Fibroblast of skin of abdomen (primary cell): Measurements from ENCODE around the gene KMT2A.

Experiments used
- DNase-seq: peaks from one replicate; pipeline ENCODE4 v3.0.0-alpha.2; 2013

KMT2A gene

DNA sequence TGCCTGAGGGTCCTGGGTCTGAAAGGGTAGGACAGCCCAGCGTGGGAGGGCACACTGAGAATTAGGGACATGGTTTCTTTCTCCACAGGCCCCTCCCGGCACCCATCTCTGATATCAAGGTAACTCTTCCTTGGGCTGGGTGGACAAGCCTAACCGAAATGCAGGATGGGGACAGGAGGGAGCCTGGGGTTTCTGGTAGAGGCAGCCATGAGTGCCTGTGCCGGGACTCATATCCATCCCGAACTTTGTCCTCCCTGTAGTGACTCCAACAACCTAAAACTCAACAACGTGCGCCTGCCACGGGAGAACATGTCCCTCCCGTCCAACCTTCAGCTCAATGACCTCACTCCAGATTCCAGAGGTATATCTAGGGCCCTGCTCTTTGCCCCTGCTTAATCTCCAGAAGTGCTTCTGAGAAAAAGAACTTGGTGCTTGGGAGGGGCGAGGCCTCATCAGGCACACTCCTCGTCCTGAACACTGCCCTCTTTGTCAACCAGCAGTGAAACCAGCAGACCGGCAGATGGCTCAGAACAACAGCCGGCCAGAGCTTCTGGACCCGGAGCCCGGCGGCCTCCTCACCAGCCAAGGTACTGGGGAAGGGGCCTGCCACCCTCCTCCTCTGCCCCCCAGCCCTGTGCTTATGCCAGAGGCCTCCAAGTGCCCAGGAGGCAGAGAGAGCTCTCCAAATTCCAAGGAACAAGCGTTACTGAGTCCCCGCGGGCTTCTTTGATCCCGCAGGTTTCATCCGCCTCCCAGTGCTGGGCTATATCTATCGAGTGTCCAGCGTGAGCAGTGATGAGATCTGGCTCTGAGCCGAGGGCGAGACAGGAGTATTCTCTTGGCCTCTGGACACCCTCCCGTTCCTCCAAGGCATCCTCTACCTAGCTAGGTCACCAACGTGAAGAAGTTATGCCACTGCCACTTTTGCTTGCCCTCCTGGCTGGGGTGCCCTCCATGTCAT, 97.8 kb downstream of the KMT2A start:
- DNase-seq = no peak

DNA sequence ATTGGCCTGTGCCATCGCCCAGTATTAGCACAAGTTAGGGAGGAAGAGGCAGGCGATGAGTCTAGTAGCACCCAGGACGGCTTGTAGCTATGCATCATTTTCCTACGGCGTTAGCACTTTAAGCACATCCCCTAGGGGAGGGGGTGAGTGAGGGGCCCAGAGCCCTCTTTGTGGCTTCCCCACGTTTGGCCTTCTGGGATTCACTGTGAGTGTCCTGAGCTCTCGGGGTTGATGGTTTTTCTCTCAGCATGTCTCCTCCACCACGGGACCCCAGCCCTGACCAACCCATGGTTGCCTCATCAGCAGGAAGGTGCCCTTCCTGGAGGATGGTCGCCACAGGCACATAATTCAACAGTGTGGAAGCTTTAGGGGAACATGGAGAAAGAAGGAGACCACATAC, 99.0 kb downstream of the KMT2A start:
- no peak for DNase-seq

DNA sequence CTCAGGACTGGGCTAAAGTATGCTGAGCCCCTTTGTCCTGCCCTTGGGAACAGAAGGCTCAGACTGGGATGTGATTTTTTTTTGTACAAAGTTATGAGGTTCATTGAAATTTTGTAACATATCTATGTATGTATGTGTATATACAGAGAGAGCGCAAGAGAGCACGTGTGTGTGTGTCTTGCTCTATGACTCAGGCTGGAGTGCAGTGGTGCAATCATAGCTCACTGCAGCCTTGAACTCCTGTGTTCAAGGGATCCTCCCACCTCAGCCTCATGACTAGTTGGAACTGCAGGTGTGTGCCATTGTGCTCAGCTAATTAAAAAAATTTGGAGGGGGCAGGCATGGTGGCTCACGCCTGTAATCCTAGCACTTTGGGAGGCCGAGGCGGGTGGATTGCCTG, 100.4 kb downstream of the KMT2A start:
- DNase-seq = no peak

DNA sequence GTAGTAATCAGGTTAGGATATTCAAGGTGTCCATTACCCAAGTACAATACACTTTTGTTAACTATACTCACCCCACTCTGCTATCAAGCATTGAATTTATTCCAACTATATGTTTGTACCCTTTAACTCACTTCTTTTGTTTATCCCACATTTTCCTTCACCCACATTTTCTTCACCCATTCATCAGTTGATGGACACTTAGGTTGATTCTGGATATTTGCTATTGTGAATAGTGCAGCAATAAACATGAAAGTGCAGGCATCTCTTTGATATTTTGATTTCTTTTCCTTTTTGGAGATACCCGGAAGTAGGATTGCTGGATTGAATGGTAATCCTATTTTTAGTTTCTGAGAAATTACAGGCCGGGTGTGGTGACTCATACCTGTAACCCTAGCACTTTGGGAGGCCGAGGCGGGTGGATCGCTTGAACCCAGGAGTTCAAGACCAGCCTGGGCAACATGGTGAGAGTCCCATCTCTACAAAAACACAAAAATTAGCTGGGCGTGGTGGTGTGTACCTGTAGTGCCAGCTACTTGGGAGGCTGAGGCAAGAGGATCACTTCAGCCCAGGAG, 101.2 kb downstream of the KMT2A start:
- DNase-seq = no peak

DNA sequence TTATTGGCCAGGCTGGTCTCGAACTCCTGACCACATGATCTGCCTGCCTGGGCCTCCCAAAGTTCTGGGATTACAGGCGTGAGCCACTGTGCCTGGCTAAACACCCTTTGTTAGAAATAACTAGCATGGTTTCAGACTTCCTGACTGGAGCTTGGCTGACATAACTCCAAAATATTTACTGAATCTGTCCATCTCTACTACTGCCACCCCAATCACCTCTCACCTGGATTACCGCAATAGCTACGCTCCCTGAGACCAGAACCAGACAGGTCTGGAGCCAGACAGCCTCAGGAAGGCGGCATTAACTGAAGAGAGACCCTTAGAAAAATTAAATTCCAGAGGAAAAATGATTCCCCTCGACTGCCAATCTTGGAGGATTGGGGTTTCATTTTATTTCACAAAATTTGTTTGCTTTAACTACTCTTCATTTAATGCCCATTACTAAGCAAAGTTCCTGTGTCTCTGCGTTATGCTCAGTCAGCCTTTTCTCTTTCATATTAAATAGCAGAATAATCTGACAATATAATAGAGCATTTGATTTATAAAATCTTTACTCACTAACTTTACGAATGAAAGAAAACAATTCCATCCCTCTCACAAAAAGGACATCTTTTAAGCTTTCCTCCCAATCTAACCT, 107.8 kb downstream of the KMT2A start:
- DNase-seq = no peak

DNA sequence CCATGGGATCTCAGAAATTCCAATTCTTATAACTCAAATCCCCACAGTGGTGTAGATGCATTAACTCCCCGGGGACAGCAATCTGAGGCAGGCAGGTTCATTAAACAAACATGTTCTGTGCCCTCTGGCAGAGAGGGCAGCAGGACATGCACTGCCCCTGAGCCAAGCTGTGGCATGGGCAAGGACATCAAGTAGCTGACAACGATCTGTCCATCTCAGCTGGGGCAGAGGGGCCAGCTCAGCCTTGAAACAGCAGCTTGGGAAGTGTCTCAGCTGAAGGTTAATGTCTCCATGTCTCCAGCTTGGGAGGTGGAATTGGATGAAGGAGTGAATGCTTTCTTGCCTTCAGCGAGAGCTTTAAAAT, 108.3 kb downstream of the KMT2A start:
- no peak for DNase-seq

DNA sequence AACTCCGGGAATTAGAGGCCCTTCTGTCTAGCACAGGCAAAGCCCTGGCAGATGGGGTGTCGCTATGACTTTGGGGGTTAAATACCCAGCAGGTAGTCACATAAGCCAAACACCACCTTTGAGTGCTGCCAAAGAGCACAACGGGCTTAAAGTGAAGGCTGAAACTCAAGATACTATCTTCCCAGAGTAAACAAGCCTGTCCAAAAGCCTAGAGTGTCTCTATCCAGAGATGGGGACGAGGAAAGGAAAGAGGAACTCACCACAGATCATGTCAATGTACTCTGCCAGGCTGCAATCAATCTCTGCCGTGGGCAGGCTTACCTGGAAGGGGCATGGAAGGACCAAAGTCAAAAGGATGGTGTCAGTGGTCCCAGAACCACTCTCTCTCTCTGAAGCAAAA, 109.2 kb downstream of the KMT2A start:
- no peak for DNase-seq

DNA sequence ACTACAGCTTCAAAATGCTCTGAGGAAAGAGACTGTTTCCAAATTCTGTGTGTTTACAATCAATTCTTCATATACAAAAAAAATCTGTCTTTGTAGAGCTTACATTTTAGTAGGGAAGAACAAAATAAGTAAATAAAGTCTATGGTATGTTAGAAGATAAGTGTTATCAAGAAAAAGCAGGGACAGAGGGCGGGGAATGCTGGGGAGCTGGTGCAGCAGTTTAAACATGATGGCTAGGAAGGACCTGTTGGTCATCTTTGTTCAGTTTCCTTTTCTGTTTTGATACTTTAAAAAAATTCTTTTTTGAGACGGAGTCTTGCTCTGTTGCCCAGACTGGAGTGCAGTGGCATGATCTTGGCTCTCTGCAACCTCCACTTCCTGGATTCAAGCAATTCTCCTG, 110.8 kb downstream of the KMT2A start:
- DNase-seq = no peak

DNA sequence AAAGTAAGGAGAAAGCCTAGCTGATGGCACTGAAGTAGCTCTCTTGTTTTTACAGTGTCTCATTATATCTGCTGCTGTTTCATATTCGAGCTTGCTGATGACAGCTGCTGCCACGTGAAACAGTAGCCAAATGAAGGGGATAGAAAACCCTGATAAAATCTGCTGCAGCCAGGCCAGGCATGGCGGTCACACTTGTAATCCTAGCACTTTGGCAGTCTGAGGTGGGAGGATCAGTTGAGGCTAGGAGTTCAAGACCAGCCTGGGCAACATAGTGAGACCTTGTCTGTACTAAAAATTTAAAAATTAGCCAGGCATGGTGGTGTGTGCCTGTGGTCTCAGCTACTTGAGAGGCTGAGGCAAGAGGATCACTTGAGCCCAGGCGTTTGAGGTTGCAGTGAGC, 116.0 kb downstream of the KMT2A start:
- no peak for DNase-seq

DNA sequence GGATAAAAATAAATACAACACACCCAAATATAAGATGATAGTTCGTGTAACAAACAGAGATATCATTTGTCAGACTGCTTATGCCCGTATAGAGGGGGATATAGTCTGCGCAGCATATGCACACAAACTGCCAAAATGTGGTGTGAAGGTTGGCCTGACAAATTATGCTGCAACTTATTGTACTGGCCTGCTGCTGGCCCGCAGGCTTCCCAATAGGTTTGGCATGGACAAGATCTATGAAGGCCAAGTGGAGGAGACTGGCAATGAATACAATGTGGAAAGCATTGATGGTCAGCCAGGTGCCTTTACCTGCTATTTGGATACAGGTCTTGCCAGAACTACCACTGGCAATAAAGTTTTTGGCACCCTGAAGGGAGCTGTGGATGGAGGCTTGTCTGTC, 124.5 kb downstream of the KMT2A start:
- DNase-seq = no peak

DNA sequence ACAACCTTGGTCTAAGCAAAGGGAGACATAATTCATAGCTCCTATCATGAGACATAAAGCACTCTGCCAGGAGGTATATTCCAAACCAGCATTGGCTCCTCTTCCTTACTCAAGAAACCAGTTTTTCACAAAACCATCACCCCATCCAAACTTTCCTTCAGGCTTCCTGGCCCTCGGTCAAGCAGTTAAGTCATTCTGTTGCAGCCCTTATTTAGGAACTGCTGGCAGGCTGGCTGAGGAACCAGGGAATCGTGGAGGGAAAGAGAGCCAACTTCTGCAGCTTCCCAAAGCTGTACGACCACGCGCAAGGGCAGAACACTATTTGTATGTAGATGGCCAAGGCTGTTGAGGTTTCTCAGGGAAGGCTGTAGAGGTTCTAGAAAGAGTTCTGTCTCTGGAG, 128.8 kb downstream of the KMT2A start:
- no peak for DNase-seq

DNA sequence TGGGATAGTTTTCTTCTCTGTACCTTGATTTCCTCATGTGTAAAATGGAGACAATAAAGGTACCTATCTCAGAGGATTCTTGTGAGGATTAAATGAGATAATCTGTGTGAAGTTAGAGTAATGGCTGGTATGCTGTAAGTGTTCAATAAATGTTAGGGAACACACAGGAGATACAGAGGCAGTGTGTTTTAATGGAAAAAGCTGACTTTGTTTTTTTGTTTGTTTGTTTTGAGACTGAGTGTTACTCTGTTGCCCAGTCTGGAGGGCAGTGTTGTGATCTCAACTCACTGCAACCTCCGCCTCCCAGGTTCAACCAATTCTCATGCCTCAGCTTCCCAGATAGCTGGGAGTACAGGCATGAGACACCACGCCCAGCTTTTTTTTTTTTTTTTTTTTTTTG, 133.4 kb downstream of the KMT2A start:
- no peak for DNase-seq

DNA sequence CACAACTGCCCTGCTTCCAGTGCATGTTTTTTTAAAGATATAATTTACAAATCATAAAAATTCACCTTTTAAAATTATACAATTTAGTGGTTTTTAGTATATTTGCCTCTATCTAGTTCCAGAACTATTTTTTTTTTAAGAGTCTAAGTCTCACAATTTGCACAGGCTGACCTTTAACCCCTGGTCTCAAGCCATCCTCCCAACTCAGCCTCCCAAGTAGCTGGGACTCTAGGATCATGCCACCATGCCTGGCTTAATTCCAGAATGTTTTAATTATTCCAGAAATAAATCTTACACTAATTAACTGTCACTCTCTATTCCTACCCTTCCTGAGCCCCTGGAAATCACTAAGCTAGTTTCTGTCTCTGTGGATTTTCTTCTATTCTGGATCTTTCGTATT, 134.5 kb downstream of the KMT2A start:
- DNase-seq = no peak

DNA sequence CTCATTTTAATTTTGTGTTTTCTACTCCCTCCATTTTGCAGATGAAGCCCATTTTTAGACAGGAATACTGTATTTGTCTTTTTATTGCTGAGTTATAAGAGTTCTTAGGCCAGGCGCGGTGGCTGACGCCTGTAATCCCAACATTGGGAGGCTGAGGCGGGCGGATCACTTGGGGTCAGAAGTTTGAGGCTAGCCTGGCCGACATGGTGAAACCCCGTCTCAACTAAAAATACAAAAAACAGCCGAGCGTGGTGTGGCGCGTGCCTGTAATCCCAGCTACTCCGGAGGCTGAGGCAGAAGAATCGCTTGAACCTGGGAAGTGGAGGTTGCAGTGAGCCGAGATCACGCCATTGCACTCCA, 135.4 kb downstream of the KMT2A start:
- DNase-seq = peak; percentile 14

DNA sequence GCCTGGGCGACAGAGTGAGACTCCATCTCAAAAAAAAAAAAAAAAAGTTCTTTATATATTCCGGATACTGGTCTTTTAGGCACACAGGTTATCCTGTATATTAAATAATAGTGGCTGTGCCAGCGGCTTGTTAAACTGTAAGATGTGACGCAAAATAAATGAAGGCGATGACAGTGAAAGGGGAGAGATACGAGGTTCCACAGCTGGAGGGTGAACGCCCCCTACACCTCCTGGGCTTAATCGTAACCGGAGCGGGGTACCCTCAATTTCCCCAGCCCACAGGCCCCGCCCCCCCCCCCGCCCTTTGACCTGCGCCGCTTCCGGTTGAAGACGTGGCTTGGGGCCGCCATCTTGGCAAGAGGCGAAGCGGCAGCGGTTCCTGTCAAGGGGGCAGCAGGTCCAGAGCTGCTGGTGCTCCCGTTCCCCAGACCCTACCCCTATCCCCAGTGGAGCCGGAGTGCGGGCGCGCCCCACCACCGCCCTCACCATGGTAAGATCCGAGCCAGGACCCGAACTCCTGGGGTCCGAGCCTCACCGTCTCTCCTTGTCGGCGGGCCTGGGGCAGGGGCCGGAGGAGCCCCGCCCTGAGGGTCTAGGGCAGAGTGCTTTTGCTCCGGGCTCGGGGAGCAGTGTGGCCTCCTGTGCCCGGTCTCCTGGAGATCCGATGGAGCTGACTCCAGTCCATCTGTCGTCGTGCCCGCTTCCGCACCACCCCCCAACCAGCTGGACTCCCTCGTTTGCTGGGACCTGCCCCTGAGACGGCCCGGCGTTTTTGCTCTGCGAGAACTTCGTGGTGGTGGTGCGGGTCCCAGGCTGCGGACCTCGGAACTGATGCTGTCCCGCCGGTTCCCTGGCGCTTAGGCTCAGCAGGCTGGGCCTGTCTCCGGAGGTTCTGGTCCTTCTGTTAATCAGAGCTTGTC, 136.0 kb downstream of the KMT2A start, which contains the start of gene ARCN1:
ARCN1 (plus strand) TSS at position 349 of the 920 bp plus-strand sequence; CDS start at position 488, 139 bp downstream.
- DNase-seq = peak; percentile 85

DNA sequence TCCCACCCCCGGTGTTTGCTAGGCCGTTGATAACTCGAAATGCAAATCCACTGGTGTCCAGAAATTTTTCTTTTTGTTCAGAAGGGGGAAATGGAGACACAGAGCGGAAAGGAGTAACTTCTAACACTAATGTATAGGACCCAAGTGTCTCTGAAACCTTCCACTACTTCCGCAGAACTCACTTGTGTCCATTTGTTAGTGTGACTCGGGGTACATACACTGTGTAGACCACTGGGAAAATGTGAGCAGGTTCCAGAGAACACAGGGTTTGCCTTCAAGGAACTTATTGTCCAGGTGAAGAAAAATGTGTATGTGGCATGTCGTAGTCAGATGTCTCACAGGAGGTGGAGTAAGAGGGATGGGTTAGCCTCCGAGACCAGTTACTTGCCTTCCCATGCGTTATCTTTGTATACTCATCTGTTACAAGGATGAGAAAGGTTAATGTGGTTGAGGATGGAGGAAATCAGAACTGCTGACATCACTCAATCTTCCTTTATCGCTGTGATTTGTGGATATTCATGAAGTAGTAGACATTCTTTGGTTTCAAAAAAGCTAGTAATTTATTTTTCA, 136.8 kb downstream of the KMT2A start:
- peak; percentile 42 for DNase-seq

DNA sequence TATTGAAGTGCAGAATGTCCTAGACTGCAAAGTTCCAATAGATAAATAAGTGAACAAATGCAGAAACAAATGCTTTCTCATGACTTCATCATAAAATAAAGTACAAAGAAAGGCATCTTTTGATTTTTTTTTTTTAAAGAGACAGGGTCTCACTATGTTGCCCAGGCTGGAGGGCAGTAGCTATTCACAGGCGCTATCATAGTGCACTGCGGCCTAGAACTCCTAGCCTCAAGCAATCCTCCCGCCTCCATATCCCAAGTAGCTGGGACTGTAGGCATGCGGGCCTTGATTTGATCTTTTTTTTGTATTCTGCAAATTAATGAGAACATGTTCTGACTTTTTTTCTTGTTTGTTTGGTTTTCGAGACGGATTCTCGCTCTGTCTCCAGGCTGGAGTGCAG, 138.3 kb downstream of the KMT2A start:
- DNase-seq = no peak
